ENCODE data around the gene VAV1.

DNA sequence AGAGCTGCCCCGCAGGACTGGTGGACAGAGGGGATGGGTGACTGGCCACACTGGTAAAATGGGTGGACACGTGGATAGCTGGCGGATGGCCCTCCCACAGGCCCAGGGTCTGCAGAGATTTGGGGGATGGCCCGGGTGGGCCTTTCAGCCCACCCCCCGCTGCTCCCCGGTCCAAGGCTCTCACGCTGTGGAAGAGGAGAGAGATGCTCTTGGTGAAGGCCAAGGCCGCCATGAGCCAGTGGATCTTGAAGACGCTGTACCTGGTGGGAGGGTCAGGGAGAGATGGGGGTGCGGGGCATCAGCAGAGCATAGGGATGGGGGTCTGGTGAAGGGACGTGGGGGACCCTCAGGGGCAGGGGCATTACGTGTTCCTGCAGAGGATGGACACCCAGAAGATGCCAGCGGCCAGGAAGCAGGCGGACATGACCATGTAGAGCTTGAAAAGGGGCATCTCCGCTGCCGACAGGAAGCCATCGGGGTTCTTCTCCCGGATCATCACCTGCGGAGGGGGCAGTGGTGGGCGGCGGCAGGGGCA is 39.6 kb upstream of the VAV1 start:
- TF ChIP-seq POLR2A (IDR thresholded peaks at IDR 0.05) (no peak), CTCF (IDR thresholded peaks at IDR 0.05) (no peak)
